HG02798 (cell line): ENCODE data around the gene CARNS1.
"Not testable (repeated sequence)": the region's sequence is repeated elsewhere in the genome, so short reads cannot be mapped to it uniquely, and the experiment has no call there.

ENCODE experiments used
- ATAC-seq: cut with Tn5 transposase; IDR thresholded peaks from one replicate; pipeline ENCODE4 v1.9.1; 2021; ENCODE audit warnings: mild to moderate bottlenecking; ENCODE audit not compliant: unreplicated experiment, poor library complexity

Gene CARNS1

GRCh38 chr11:67396587-67397389 lies 18.7 kb upstream of the CARNS1 start:
- ATAC-seq = no peak

- no peak for ATAC-seq
Measured at GRCh38 chr11:67397536-67397935, 17.9 kb upstream of the CARNS1 start.

- no peak for ATAC-seq
Measured at GRCh38 chr11:67397986-67398660, 17.4 kb upstream of the CARNS1 start.

- ATAC-seq = no peak
Measured at GRCh38 chr11:67398661-67399563, 16.6 kb upstream of the CARNS1 start.

- ATAC-seq = no peak
Measured at GRCh38 chr11:67400251-67400941, 15.1 kb upstream of the CARNS1 start.

- peak; percentile 18 for ATAC-seq
Measured at GRCh38 chr11:67400942-67401494, 14.5 kb upstream of the CARNS1 start.

- peak; percentile 79 for ATAC-seq
Measured at GRCh38 chr11:67401495-67402191, 13.8 kb upstream of the CARNS1 start, which contains the start of gene PPP1CA. TSS of gene PPP1CA (minus strand) at chr11:67401858. CDS start at chr11:67401782, 76 bp downstream.

GRCh38 chr11:67402192-67402839 lies 13.2 kb upstream of the CARNS1 start:
- ATAC-seq = not testable (repeated sequence)

- ATAC-seq = not testable (repeated sequence)
Measured at GRCh38 chr11:67403085-67403484, 12.4 kb upstream of the CARNS1 start.

- ATAC-seq = no peak
Measured at GRCh38 chr11:67404515-67405195, 10.8 kb upstream of the CARNS1 start.

GRCh38 chr11:67405196-67405567 lies 10.3 kb upstream of the CARNS1 start:
- no peak for ATAC-seq

- no peak for ATAC-seq
Measured at GRCh38 chr11:67405688-67406339, 9.7 kb upstream of the CARNS1 start.

GRCh38 chr11:67406420-67406968 lies 9.0 kb upstream of the CARNS1 start:
- no peak for ATAC-seq

- no peak for ATAC-seq
Measured at GRCh38 chr11:67406969-67407687, 8.3 kb upstream of the CARNS1 start.

- no peak for ATAC-seq
Measured at GRCh38 chr11:67407688-67408163, 7.8 kb upstream of the CARNS1 start.

GRCh38 chr11:67408437-67409200 lies 6.9 kb upstream of the CARNS1 start:
- ATAC-seq = no peak
